GM19467 (cell line): ENCODE results near the gene AP2B1.
"Not testable (repeated sequence)": the region's sequence is repeated elsewhere in the genome, so short reads cannot be mapped to it uniquely, and the experiment has no call there.

Experiments
- ATAC-seq: cut with Tn5 transposase; IDR thresholded peaks from one replicate; pipeline ENCODE4 v1.9.1; 2021; ENCODE audit warnings: mild to moderate bottlenecking, moderate library complexity; ENCODE audit not compliant: unreplicated experiment

Gene AP2B1

DNA sequence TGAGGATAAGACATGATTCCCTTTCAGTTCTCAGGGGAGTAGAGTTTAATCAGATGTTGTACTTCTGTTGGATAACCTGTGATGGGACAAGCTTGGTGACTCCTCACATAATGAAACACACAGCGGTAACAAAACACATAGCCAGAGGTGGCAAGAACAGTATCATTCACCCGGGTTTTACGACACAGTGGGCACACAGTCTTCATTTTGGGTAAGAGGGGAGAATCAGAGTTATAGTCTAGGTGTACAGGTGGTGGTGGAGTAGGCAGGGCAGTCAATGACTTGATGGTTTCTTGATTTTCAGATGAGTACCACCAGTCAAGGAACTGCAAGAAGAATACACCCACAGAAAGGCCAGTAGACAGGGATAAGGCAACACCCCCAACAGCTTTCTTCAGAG is 11.4 kb upstream of the AP2B1 start:
- no peak for ATAC-seq

DNA sequence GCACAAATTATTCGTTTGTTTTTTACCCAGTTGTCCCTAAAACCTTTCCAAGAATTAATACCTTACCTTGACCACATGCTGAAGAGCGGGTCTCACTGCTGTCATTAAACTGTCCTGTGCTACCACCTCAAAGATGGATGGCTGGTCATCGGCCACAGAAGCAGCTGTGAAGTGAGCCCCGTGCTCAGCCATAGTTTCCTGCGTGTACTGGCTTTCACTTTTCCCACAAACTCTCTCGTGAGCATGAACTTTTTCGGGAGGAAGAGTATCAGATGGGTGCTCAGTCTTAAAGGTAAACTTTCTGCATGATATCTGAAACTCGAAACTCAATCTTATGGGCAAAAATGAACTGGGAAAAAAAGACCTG is 9.3 kb upstream of the AP2B1 start:
- ATAC-seq = no peak

DNA sequence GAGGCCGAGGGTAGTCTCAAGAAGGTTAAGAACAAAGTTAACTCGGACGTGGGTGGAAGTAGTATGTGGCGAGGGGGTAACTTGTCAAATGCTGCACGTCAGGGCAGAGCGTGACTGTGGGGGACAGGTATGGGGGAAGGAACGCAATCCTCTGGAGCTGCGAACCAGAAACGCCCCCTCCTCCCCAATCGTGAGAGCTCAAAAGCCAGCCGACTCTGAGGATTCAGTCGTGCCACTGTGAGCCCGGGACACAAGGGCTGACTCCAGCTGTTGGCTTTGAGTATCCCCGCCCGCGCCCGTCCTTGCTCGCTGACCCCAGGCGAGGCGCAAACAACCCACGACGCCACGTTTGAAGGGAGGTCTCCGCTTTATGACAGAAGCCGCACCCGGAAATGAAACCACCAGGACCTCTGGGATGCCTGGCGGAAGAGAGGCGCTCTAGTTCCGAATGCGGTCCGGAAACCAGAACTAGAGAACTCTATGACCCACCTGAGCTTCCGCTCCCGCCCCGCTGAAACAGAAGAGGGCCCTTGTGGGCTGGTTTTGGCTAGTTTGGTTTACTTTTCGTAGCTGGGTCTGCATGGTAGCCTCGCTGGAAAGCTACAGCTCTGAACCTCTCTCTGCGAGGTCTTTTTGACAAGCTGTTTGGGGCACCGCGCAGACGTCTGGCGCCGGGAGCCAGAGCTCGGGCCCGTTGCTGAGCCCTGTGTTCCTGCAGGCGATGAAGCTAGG is 8.8 kb upstream of the AP2B1 start, which contains the start of gene PEX12:
Gene PEX12, minus strand, starts transcription at position 375 of the 732 bp plus-strand sequence. CDS start 550 bp downstream, outside the sequence.
- peak; percentile 81 for ATAC-seq

DNA sequence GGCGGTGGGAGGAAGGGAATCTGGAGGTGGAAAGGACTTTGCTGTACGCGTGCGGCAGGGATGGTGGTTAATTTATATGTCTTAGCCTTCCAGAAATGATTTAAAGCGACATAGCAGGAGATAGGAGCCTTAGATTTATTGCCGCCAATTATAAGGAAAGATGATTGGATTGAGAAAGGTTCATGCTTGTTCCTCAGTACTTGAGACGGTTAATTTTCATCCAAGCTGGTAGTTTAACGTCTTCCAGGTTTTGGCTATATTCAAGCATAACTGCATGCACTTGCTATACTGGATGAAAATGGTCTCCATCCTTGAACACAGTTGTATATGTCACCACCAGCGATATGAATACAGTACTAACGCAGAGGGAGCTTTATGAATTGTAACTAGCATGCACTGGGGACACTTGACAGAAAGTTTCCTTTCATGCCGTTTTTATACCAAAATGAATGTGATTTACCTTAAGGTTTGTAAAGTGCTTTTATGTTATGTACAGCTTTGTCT is 8.1 kb upstream of the AP2B1 start:
- no peak for ATAC-seq

DNA sequence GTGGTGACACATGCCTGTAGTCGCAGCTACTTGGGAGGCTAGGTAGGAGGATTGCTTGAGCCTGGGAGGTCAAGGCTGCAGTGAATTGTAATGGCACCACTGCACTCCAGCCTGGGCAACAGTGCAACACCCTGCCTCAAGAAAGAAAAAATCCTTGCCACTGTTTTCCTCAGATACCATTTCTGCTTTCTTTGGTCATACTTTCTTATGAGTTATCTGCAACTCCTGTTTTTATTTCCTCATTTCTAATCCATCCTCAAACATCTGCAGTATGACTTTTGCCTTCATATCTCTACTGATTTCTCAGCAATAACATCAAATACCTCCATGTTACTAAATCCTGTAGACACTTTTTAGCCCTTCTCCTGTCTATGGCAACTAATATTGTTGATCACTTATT is 3.1 kb upstream of the AP2B1 start:
- no peak for ATAC-seq

DNA sequence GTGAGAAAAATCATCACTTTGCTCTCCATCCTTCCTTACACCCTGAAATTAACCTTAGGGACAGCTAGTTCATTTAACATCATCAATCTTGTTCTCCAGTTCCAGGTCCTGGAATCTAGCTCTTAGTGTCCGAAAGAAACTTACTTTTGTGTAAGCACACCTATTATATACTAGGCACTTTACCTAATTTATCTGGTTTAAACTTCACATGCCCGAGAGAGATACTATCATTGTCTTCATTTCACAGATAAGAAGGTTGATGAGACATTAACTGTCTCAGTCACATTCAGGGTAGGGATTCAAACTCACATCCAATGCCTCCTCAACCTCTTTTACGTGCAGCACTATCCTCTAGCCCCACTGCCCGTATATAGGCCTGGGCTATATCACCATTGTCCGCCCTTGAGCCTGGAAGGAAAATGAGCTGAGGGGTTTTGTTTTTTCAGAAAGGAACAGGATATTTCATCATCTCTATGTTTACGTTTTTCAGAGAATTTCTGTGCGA is 501 bp upstream of the AP2B1 start:
- peak; percentile 23 for ATAC-seq

DNA sequence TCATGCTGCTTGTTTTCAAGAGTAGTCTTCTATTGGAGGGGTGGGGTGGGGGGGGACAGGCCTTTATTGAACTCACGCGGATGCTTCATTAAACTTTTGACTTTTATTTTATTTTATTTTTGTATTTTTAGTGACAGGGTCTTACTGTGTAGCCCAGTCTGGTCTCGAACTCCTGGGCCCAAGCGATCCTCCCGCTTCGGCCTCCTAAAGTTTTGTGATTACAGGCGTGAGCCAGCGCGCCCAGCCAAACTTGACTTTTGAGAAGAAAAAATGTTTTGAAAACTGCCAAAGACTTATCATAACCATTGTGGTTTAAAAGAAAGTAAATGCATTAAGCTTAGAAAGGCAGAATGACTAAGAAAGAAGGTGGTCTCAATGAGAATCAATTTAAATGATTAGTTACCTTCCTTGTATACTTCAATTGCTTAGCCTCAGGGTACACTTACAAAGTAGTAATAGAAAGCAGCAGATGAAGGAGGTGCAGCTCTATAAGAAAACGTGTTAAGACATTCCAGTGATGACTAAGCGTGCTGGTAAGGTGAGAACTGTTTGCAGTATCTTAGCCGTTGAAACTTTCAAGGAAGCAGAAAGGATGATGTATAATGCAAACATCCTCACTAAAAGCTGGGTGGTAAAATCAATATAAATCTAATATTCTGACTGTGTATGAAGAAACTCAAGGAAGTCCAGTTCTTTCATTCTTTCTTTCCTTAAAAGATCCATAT is 1.2 kb downstream of the AP2B1 start:
- no peak for ATAC-seq

DNA sequence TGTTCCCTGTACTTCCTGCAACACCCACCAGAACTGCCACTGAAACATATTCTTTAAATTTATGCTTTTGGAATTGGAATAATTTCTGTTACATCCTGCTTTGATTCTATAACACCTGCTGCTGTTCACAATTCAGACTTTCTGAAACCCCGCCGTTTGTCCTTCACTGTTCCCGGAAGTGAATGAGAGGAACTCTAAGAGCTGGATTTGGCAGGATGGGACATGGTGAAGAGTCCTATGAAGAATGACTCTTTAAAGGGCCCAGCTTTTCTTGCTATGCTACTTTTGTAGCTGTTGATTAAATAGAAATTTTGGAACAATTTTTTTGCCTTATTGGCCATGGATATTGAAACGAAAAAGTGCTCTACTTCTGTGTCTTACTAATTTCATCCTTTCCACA is 8.9 kb downstream of the AP2B1 start:
- ATAC-seq = no peak

DNA sequence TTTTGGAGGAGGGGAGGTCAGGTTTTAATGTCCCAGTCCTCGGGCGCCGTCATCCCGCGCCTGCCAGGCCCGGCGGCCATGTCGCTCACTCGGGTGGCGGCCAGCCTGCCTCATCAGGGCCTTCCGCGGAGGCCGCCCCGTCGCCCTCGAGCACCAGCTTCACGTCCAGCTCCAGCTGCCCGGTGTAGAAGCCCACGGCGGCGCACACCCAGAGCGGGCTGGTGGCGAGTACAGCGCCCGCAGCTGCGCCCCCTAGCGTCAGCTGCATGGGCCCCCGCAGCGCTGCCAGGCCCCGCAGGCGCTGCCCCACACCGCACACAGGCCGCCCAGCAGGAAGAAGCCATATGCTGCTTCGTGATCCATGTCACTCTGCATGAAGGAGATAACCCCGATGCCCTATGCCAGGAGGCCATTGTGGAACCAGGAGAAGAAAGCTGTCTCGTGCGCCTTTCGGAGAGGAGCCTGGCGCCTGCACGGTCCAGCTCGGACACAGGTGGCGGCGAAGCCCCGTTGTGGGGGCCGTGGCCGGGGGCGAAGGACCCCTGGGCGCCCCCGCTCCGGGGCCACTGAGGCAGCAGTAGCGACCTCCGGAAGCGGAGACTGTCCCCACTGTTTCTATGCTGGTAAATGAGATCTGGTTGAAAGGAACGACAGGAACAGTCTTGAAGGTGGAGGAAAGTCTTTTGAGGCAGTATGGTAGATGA is 9.6 kb downstream of the AP2B1 start:
- ATAC-seq = no peak

DNA sequence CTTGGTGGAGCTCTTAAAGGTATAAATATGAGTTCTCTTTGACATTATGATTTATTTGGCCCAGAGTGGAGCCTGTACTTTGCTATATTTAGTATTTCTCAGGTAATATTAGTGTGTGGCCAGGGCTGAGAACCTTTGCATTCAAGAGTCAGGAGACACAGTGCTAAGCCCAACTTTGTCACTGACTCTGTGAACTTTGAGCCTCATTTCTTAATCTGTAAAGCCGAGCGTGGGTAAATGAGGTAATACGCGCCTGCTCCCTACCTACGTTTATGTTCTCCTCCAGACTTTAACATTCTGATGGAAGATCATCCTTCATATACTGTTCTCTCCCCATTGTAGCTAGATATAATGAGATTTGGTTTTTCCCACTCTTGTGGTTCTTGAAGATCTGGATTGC is 10.5 kb downstream of the AP2B1 start:
- ATAC-seq = no peak

DNA sequence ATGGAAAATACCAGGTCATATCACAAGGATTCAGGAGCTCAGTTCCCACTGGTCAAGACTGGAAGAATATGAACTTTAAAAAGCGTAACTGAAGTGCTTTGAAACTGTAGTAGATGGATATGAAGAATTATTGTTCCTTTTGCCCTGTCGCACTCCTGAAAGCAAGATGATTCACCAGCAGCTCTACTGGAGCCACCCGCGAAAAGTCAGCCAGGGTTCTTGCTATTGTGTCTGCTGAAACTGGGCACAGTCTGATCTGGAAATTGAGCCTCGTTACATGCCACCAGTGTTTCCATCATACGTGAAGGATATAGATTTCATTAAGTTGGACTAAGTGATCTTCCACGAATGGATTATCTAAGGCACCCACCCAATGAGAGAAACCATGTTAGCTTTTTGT is 16.6 kb downstream of the AP2B1 start:
- ATAC-seq = no peak

DNA sequence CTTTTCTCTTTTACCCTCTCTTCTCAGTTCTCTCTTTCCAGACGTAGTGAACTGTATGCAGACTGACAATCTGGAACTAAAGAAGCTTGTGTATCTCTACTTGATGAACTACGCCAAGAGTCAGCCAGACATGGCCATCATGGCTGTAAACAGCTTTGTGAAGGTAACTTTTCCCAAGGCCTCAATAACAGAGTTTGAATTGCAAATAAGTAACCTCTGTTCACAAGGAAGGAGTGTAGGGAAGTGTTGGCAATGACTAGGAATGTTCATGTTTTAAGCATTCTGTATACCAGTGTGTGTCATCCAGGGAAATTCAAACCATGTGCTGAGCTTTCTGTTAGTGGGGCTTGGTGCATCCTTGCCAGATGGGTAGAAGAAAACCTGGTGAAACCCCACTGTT is 18.6 kb downstream of the AP2B1 start:
- ATAC-seq = no peak

DNA sequence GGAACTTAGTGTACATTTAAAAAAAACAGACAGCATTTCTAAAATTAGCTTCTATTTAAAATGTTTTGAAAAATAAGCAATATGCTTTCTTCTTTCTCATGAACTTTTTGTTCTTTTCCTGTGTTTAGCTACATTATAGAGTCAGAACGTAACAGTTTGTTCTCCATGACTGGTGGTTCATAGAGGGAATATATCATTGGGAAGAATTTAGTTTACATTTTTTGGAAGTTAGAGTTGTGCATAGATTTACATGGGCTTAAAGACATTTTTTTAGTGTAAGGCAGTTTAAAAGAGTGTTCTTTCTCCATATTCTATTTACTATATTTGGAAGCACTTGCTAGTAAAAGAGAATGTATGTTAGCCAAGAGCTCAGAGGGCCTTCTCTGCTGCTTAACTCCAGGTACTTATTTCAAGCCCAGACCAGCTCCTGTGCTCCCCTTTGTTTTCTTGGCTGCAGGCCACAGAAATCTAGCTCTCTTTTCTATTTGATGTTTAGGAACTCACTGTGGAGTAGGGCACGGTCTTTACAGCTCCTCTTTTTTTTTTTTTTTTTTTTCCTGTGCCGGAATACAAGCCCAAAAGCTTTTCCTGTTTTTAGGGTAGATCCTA is 20.2 kb downstream of the AP2B1 start:
- ATAC-seq = no peak

DNA sequence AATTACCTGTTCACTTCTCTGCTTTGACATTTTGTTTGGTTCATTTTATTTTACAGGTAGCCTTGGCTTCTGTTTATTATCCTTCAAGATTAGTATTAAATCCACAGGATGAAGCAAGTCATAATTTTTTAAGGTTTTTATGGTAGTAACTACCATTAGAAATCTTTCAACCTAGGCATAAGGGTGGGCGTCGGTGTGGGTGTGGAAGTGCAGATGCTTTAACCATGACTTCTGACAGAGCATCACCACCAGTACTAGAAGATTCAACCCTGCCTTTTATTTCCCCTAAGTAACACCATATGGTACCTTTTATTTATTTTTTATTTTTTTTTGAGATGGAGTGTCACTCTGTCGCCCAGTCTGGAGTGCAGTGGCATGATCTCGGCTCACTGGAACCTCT is 22.7 kb downstream of the AP2B1 start:
- no peak for ATAC-seq

DNA sequence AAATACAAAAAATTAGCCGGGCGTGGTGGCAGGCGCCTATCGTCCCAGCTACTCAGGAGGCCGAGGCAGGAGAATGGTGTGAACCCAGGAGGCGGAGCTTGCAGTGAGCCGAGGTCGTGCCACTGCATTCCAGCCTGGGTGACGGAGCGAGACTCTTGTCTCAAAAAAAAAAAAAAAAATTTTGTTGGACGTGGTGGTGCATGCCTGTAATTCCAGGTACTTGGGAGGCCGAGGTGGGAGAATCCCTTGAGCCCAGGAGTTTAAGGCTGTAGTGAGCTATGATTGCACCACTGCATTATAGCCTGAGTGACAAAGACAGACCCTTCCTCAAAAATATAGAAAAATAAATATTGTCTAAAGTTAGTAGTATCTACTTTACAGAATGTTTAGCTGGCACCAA is 23.6 kb downstream of the AP2B1 start:
- not testable (repeated sequence) for ATAC-seq

DNA sequence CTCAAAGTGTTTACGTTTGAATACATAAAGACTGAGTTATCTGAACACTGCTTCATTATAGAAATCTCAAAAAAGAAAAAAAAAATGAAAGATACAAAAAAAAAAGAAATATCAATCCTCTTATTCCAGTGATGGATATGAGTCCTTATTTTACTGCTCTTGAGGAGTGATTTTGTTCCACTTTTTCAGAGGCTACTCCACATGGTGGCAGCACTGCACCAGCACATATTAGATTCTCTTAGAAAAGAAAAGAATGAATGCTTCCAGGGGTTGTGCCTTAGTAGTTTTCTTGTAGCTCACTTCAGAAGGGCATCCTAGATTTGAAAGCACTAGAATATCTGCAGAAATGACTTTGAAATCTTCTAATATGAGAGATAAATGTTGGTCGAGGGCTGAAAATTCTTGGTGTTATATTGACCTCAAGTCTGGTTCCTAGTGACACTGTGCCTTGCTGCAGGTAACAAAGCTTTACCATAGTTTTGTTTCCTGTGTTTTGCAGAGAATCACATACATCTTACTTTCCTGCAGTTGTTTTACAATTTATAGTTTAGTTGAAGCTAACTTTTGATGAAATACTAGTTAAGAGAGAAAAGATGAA is 25.9 kb downstream of the AP2B1 start:
- ATAC-seq = no peak

DNA sequence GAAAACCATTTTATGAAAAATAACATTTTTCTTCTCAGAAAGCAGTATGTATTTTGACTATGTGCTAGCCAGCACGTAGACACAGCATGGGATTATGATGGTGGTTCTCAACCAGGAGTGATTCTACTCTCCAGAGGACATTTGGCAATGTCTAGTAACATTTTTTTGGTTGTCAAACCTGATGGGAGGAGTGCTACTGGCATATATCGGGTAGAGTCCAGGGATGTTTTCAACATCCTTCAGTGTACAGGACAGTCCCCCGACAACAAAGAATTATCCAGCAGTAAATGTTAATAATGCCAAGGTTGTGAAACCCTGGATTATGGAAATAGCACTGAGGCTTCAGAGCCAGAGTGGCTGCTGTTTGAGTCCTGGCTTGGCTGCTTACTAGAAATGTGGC is 27.7 kb downstream of the AP2B1 start:
- ATAC-seq = no peak

DNA sequence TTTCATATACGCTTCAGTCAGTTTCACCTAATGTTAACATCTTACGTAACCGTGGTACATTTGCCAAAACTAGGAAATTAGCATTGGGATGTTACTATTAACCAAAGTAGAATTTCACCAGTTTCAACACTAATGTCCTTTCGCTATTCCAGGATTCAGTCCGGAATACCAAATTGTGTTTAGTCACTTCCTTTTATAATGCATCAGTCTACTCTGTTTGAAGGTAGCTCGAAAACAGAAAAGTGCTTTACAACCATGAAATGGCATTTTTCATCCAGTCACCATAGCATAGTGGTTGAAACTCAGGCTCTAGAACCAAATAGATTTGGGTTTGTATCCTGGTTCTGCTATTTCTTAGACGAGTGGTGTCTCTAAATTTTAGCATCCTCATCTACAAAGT is 29.4 kb downstream of the AP2B1 start:
- ATAC-seq = no peak

DNA sequence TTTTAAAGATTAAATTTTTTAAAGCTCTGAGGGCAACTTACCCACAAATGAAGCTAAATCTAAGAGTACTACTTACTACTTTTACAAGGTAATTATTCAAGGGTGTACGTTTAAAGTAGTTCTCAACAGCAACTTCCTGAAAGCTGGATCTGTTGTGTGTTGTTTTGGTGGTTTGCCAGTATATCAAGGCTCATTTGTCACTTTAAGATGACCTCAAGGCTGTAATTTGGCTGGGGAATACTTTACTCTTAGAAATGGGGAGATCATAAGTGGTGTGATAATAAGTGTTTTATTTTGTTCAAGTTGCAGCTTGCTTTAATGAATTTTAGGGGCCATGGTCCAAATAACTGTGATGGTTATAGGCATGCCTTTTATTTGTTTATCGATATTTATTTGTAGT is 30.4 kb downstream of the AP2B1 start:
- no peak for ATAC-seq

DNA sequence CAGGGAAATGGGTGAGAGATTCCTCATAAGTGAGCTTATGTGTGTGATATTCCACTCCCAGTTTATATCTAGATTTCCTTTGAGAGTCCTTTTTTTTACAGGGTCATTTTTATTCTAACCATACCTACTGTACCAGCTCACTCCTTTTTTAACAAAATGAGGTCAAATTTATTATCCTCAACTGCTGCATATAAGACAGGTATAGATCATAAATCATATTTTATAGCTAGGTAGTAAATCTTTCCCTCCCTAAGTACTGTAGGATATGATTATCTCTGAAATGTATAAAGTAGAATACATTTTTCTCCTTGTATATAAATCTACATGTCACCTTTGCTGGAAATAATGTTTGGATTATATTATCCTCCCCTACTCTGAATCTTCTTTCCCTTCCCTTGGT is 31.5 kb downstream of the AP2B1 start:
- no peak for ATAC-seq

DNA sequence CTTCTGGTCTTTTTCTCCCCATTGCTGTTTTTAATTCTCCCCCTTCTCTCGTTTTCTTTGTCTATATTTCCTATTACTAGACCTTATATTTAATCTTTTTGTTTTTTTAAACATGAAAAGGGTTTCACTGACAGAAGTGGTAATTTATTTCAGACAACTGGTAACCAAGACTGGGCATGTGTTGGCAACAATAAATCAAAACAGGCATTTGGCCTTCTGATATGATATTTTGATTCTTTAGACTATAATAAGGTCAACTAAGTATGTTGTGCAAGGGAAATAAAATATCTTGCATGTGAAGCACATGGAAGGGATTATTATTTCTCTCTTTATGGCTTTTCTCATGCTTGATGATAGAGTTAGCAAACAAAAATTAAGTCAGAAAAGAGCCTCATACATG is 34.6 kb downstream of the AP2B1 start:
- no peak for ATAC-seq
